Immature natural killer cell (primary cell): ENCODE results near the gene ACTMAP. TPM values are rescaled to one million over a fixed set of nuclear protein-coding genes. Genes with fewer than 3 reads are reported as not detected.
"Not testable (repeated sequence)": the region's sequence is repeated elsewhere in the genome, so short reads cannot be mapped to it uniquely, and the experiment has no call there.

ENCODE experiments used
- DNase-seq, 3 donors: peaks; one replicate each; pipeline ENCODE4 v3.0.0; 2022; ENCODE audit warnings: mixed read lengths in 1 of 3
- H3K27ac Mint-ChIP-seq, 6 donors: one replicate each; pipeline ENCODE4 v1.8.0; 2020; ENCODE audit warnings: mixed read lengths in 6 of 6, mild to moderate bottlenecking in 5 of 6, inconsistent platforms in 4 of 6, moderate library complexity in 3 of 6
- H3K27me3 Mint-ChIP-seq, 3 donors: one replicate each; pipeline ENCODE4 v1.8.0; 2020 to 2021; ENCODE audit warnings: low read depth in 3 of 3, mild to moderate bottlenecking in 3 of 3, mixed read lengths in 3 of 3, moderate library complexity in 3 of 3, inconsistent platforms in 1 of 3
- H3K36me3 Mint-ChIP-seq, 3 donors: one replicate each; pipeline ENCODE4 v1.8.0; 2020; ENCODE audit warnings: mixed read lengths in 3 of 3, inconsistent platforms in 2 of 3, mild to moderate bottlenecking in 2 of 3
- H3K4me1 Mint-ChIP-seq, 2 donors: one replicate each; pipeline ENCODE4 v1.8.0; 2020; ENCODE audit warnings: inconsistent platforms in 2 of 2, mild to moderate bottlenecking in 2 of 2, mixed read lengths in 2 of 2, moderate library complexity in 1 of 2
- H3K4me3 Mint-ChIP-seq, 5 donors: one replicate each; pipeline ENCODE4 v1.8.0; 2020; ENCODE audit warnings: mild to moderate bottlenecking in 5 of 5, mixed read lengths in 5 of 5, inconsistent platforms in 3 of 5, moderate library complexity in 3 of 5
- H3K9me3 Mint-ChIP-seq, 6 donors: one replicate each; pipeline ENCODE4 v1.8.0; 2020; ENCODE audit warnings: mild to moderate bottlenecking in 6 of 6, mixed read lengths in 6 of 6, inconsistent platforms in 4 of 6, moderate library complexity in 3 of 6
- polyA plus RNA-seq, 3 donors: library from polyadenylated mRNA; unstranded; fragments of 300-500 nt; fragmentation: Illumina TruSeq; gene quantifications; one replicate each; pipeline ENCODE4 v1.2.3, GENCODE V29; 2021

Gene ACTMAP
- polyA plus RNA-seq = 1 to 10 TPM in 2 of 3 donors, not detected in 1; 3.1 to 6.2 TPM

- Mint-ChIP-seq H3K36me3 (peaks cover 0 to 4% (median 0%) of the 10 kb centered on the region in 3 donors), H3K27me3 (peaks cover 11 to 17% (median 14%) of the 10 kb centered on the region in 3 donors), H3K4me3 (peak within 1 kb of the TSS; percentile 93 to 99 (median 96)), H3K4me1 (peaks cover 45 to 49% of the 10 kb centered on the region in 2 donors), H3K9me3 (no peaks in the 10 kb centered on the region), H3K27ac (peak within 1 kb of the TSS; percentile 93 to 98 (median 96))
- peak; percentile 100 for DNase-seq
These were observed at the start of gene ACTMAP for GRCh38 chr19:40750058-40750873. ACTMAP (minus strand) TSS chr19:40750477; CDS start chr19:40749803, 674 bp downstream.

DNA sequence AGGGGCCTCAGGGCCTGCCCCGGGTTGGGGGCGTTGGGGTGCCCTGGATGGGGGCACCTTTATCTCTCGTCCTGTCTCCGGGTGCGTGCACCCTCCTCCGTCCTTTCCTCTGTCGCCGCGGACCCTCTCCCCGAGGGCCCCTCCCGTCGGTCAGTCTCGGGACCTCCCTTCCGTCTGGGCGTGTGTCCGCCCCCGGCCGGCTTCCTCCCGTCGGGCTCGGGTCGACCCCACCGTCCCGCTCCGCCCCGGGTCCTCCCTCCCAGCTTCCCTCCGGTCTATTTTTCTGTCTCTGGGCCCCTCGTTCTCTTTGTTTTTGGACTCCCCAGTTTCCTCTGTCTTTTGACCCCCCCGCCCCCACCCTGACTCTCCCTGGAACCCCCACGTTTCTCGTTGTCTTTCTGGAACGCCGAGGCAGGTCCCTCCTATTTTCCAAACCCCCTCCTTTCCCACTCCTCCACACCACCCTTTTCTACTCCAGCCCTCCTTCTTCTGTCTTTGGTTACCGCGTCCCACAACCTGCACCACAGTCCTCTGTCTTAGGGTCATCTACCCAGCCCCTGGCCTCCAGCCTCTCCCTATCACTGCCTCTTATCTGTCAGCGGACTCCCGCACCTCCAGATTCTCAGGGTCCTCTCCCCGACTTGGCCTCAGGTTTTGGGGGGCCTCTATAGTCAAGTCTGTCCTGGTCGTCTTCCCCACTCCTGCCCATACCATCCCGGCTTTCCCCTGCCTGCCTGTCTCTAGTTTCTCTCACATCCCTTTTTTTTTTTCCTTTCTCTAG, 49.5 kb upstream of the ACTMAP start:
- H3K27ac Mint-ChIP-seq = peak overlapping the region; percentile 88 to 100 (median 95)
- H3K27me3 Mint-ChIP-seq = peaks cover 10 to 34% (median 21%) of the 10 kb centered on the region in 3 donors
- H3K4me1 Mint-ChIP-seq = peaks cover 59 to 64% of the 10 kb centered on the region in 2 donors
- peak in 2 of 3 donors; percentile 43 for DNase-seq
- H3K9me3 Mint-ChIP-seq = no peaks in the 10 kb centered on the region
- peak overlapping the region; percentile 88 to 99 (median 92) for H3K4me3 Mint-ChIP-seq
- peaks cover 0 to 18% (median 15%) of the 10 kb centered on the region in 3 donors for H3K36me3 Mint-ChIP-seq

DNA sequence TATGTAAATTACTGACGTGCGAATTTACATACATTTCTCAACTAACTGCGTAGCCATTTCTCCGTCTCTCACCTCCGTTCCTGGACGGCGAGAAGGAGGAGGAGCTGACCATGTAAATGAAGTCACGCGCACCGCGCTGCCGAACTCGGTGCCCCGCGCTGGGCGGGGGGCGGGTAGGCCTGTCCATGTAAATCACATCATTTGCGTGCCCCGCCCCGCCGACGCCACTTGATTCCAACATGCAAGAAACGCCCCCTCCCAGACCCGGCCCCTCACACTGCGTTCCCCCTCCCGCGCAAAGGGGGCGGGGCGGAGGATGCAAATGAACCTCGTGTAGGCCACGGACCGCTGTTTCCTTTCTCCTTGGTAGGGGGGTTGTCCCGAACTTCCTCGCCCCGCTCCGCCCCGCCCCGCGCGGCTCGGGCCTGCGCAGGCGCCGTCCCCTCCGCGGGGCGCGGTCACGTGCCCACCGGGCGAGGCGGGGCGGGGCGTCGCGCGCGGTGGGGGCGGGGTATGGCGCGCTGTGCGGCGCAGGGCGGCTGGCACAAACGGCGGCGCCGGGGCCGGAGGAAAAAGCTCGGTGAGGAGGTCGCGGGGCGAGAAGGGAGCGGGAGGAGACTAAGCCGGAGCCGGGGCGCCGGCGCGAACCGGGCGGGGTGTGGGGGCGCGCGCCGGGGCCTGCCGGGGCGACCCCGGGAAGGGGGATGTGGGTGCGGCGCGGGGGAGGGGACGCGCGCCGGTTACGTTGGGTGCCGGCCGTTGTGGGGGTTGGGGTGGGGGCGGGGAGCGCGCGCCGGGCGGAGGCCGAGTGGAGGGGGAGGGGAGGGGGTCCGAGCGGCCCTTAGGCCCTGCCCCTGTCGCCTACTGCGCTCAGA, 48.6 kb upstream of the ACTMAP start, which contains the start of gene EGLN2:
TSS of gene EGLN2 (plus strand) at position 509 of the 875 bp plus-strand sequence. CDS start 1,382 bp downstream, outside the sequence.
- H3K4me1 Mint-ChIP-seq = peaks cover 51 to 55% of the 10 kb centered on the region in 2 donors
- peak within 1 kb of the TSS; percentile 93 to 100 (median 98) for H3K4me3 Mint-ChIP-seq
- H3K27ac Mint-ChIP-seq = peak within 1 kb of the TSS; percentile 100
- peaks cover 10 to 34% (median 21%) of the 10 kb centered on the region in 3 donors for H3K27me3 Mint-ChIP-seq
- no peaks in the 10 kb centered on the region for H3K9me3 Mint-ChIP-seq
- DNase-seq = peak; percentile 100
- peaks cover 0 to 15% (median 10%) of the 10 kb centered on the region in 3 donors for H3K36me3 Mint-ChIP-seq

- Mint-ChIP-seq H3K9me3 (no peaks in the 10 kb centered on the region), H3K4me3 (peak overlapping the region; percentile 93 to 100 (median 98)), H3K27me3 (peaks cover 10 to 30% (median 19%) of the 10 kb centered on the region in 3 donors), H3K4me1 (peaks cover 46 to 49% of the 10 kb centered on the region in 2 donors), H3K36me3 (peaks cover 0 to 15% (median 8%) of the 10 kb centered on the region in 3 donors), H3K27ac (peak overlapping the region; percentile 100)
- peak; percentile 68 to 76 (median 74) for DNase-seq
These were observed 47.8 kb upstream of the ACTMAP start for GRCh38 chr19:40797963-40798682.

DNA sequence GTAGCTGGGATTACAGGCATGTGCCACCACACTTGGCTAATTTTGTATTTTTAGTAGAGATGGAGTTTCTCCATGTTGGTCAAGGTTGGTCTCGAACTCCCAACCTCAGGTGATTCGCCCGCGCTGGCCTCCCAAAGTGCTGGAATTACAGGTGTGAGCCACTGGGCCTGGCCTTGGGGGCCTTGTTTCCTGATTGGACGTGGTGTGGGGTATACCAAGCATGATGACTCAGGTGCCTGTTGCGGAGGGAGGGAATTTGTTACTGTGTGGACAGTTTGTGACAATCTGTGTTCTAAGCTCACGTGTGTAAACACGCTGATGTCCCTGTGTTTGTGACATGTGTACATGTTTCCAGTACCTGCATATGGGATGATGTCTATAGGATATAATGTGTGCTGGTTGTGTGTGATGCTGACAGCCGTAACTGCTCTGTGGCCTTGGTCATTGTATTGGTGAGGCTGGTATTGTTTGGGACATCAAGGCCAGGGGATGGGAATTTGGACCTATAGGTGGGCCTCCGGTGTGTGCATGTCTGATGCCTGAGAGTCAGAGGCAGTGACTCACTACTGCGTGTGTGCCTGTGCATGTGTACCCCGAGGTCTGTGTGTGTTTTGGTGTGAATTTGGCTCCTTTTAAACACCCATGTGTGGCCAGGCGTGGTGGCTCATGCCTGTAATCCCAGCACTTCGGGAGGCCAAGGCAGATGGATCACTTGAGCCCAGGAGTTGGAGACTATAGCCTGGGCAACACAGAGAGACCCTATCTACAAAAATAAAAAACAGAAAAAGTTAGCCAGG, 47.1 kb upstream of the ACTMAP start:
- Mint-ChIP-seq H3K4me3 (peak overlapping the region; percentile 93 to 100 (median 98)), H3K27ac (peak overlapping the region; percentile 100), H3K9me3 (no peaks in the 10 kb centered on the region), H3K27me3 (peaks cover 10 to 25% (median 18%) of the 10 kb centered on the region in 3 donors), H3K4me1 (peaks cover 46 to 49% of the 10 kb centered on the region in 2 donors), H3K36me3 (peaks cover under 1 to 16% (median 8%) of the 10 kb centered on the region in 3 donors)
- no peak for DNase-seq

DNA sequence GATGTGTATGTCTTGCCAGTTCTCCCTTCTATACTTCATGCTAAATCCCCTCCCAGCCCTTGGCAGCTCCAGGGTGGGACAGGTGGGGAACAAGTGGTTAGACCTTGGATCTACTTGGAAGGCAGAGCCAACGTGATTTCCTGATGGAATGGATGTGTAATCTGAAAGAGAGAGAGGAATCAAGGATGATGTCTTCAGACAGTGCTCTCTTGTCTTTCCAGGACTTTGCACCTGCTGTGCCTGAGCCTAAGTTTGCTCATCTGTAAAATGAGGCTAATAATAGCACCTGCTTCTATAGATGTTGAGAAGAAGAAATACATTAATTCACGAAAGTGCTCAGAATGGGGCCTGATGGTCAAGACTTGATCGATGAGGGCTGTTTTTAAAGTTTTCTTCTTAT, 41.7 kb upstream of the ACTMAP start:
- no peaks in the 10 kb centered on the region for H3K9me3 Mint-ChIP-seq
- H3K27me3 Mint-ChIP-seq = peaks cover 0 to 4% (median 3%) of the 10 kb centered on the region in 3 donors
- no peak for DNase-seq
- H3K4me3 Mint-ChIP-seq = peak overlapping the region; percentile 63 to 80 (median 73)
- H3K4me1 Mint-ChIP-seq = peaks cover 28 to 29% of the 10 kb centered on the region in 2 donors
- H3K36me3 Mint-ChIP-seq = peaks cover 6 to 14% (median 13%) of the 10 kb centered on the region in 3 donors
- H3K27ac Mint-ChIP-seq = peak overlapping the region; percentile 90 to 95 (median 92)

GRCh38 chr19:40791349-40791748, 41.1 kb upstream of the ACTMAP start:
- Mint-ChIP-seq H3K27me3 (peaks cover 0 to 3% (median 2%) of the 10 kb centered on the region in 3 donors), H3K36me3 (peaks cover 6 to 14% (median 13%) of the 10 kb centered on the region in 3 donors), H3K4me3 (peak overlapping the region in 1 of 5 donors; percentile 30), H3K9me3 (no peaks in the 10 kb centered on the region), H3K27ac (peak overlapping the region; percentile 47 to 93 (median 88)), H3K4me1 (peaks cover 28 to 29% of the 10 kb centered on the region in 2 donors)
- no peak for DNase-seq

DNA sequence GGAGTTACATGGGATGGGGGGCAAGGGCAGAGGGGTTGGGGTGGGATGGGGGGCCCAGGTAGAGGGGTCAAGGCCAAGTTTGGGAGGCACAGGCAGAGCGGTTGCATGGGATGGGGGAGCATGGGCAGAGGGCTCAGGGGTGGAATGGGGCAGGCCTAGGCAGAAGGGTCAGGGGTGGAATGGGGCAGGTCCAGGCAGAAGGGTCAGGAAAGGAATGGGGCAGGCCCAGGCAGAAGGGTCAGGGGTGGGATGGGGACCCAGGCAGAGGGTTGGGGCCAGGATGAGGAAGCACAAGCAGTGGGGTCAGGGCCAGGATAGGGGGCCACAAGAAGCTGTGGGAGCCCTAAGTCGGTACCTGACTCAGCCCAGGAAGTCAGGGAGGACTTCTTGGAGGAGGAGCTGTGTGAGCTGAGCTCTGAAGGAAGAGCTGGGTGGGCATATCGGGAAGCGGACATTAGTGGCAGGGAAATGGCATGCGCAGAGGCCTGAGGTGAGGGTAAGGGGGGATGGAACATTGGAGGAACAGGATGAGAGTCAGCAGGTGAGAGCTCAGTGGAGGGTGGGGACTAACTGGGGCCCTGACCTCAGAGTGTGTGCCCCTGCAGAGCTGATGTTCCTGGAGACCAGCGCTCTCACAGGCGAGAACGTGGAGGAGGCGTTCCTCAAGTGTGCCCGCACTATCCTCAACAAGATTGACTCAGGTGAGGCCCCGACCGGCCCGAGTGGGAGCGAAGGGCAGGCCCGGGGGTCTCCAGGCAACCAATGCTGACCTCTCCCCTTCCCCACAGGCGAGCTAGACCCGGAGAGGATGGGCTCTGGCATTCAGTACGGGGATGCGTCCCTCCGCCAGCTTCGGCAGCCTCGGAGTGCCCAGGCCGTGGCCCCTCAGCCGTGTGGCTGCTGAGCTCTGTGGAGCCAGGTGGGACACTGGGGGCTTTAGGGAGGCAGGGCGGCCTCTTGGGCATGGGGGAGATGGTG, 36.1 kb upstream of the ACTMAP start:
- H3K9me3 Mint-ChIP-seq = no peaks in the 10 kb centered on the region
- no peak overlapping the region for H3K4me3 Mint-ChIP-seq
- peaks cover 10 to 11% of the 10 kb centered on the region in 2 donors for H3K4me1 Mint-ChIP-seq
- H3K27me3 Mint-ChIP-seq = peaks cover 0 to 4% (median 2%) of the 10 kb centered on the region in 3 donors
- peaks cover 3 to 19% (median 17%) of the 10 kb centered on the region in 3 donors for H3K36me3 Mint-ChIP-seq
- no peak for DNase-seq
- H3K27ac Mint-ChIP-seq = peak overlapping the region in 3 of 6 donors; percentile 34 to 67 (median 63)

DNA sequence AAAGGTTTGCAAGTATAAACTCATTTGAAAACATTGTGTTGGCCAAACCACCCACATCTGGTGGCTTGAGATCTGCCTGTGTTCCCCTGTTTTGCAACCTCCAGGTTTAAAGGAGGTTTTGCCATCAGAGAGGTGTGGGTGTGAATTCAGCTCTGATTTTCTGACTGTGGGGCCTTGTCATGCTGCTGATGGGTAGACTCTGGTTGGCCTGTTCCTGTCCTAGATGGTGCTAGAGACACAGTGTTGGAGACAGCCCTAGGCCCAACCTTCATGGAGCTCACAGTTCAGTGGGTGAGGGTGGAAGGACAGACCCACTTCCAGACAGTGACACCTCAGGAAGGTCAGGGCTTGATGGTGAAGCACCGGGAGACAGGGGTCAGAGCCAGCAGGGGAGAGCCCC, 35.2 kb upstream of the ACTMAP start:
- Mint-ChIP-seq H3K9me3 (no peaks in the 10 kb centered on the region), H3K36me3 (peaks cover 3 to 20% (median 20%) of the 10 kb centered on the region in 3 donors), H3K4me3 (no peak overlapping the region)

GRCh38 chr19:40784146-40784545, 33.9 kb upstream of the ACTMAP start:
- Mint-ChIP-seq H3K4me1 (peaks cover 16 to 19% of the 10 kb centered on the region in 2 donors), H3K27ac (peak overlapping the region in 4 of 6 donors; percentile 9 to 23 (median 16))

More for the DNA sequence above, 35.2 kb upstream of the ACTMAP start:
- peaks cover 11 to 12% of the 10 kb centered on the region in 2 donors for H3K4me1 Mint-ChIP-seq
- peaks cover 0 to 4% (median 2%) of the 10 kb centered on the region in 3 donors for H3K27me3 Mint-ChIP-seq
- H3K27ac Mint-ChIP-seq = peak overlapping the region in 4 of 6 donors; percentile 13 to 71 (median 44)
- DNase-seq = no peak

More at GRCh38 chr19:40784146-40784545, 33.9 kb upstream of the ACTMAP start:
- peaks cover 3 to 19% (median 13%) of the 10 kb centered on the region in 3 donors for H3K36me3 Mint-ChIP-seq
- not testable (repeated sequence) for H3K9me3 Mint-ChIP-seq, DNase-seq, H3K4me3 Mint-ChIP-seq, H3K27me3 Mint-ChIP-seq
